Activated naive CD8-positive, alpha-beta T cell treated with anti-CD3 and anti-CD28 coated beads for 36 hours (primary cell): Measurements from ENCODE around the gene BICD1. TPM values are rescaled to one million over a fixed set of nuclear protein-coding genes. Genes with fewer than 3 reads are reported as not detected.
"Not testable (repeated sequence)": the region's sequence is repeated elsewhere in the genome, so short reads cannot be mapped to it uniquely, and the experiment has no call there.

Source experiments
- DNase-seq: peaks from one replicate; pipeline ENCODE4 v3.0.0; 2021
- H3K27ac Mint-ChIP-seq: one replicate; pipeline ENCODE4 v1.8.0; 2022; ENCODE audit warnings: mild to moderate bottlenecking, moderate library complexity, mixed read lengths
- H3K27me3 Mint-ChIP-seq: one replicate; pipeline ENCODE4 v1.8.0; 2022; ENCODE audit warnings: mild to moderate bottlenecking, mixed read lengths
- H3K36me3 Mint-ChIP-seq: one replicate; pipeline ENCODE4 v1.8.0; 2021; ENCODE audit warnings: mild to moderate bottlenecking, mixed read lengths
- H3K4me1 Mint-ChIP-seq: one replicate; pipeline ENCODE4 v1.8.0; 2021; ENCODE audit warnings: mixed read lengths
- H3K4me3 Mint-ChIP-seq: one replicate; pipeline ENCODE4 v1.8.0; 2022; ENCODE audit warnings: mild to moderate bottlenecking, moderate library complexity, mixed read lengths
- H3K9me3 Mint-ChIP-seq: one replicate; pipeline ENCODE4 v1.8.0; 2022; ENCODE audit warnings: mixed read lengths
- total RNA-seq, 2 experiments: library from RNA; stranded (reverse); gene quantifications; one replicate each; pipeline ENCODE4 v1.2.3, GENCODE V29; 2021

The BICD1 gene
- total RNA-seq, 2 experiments from 2014 or later: 21.7 to 21.9 TPM

DNA sequence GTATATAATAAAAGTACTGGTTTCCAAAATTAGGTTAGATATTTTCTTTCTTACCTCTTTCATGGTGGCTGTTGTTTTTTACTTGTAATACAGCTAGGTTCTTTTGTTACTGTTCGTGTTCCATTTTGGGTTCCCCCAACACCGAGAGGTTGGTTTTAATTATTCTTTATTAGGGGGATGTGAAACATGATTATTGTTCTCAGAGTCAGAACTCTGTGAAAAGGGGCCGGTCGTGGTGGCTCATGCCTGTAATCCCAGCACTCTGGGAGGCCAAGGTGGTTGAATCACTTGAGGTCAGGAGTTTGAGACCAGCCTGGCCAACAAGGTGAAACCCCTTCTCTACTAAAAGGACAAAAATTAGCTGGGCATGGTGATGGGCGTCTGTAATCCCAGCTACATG lies 108.1 kb downstream of the BICD1 start:
- Mint-ChIP-seq H3K27me3 (no peaks in the 10 kb centered on the region), H3K9me3 (peaks cover 3% of the 10 kb centered on the region), H3K4me3 (no peak overlapping the region), H3K4me1 (peaks cover 1% of the 10 kb centered on the region), H3K36me3 (peaks cover 25% of the 10 kb centered on the region), H3K27ac (no peak overlapping the region)
- DNase-seq: no peak

- no peak overlapping the region for H3K27ac Mint-ChIP-seq
- no peak overlapping the region for H3K4me3 Mint-ChIP-seq
- no peaks in the 10 kb centered on the region for H3K27me3 Mint-ChIP-seq
- H3K4me1 Mint-ChIP-seq: no peaks in the 10 kb centered on the region
- H3K36me3 Mint-ChIP-seq: peaks cover 26% of the 10 kb centered on the region
- DNase-seq: no peak
- peaks cover 3% of the 10 kb centered on the region for H3K9me3 Mint-ChIP-seq
Measured at GRCh38 chr12:32217354-32218310, 111.0 kb downstream of the BICD1 start.

DNA sequence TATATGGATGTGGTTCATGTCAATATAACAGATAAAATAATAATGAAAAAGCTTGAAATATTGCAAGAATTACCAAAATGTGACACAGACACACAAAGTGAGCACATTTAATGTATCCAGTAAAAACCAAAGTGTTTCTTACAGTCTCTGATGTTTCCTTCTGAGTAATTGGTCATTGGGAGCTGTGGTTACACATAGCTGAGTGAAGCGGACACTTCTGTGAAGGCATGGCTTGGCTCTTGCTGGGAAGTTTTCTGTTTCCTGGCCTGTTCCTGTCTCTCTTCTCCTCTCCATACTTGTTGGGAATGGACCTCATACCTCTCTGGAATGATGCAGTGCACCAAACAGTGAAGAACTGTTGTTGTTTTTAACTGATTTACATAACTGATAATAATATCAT lies 117.3 kb downstream of the BICD1 start:
- Mint-ChIP-seq H3K36me3 (peaks cover 12% of the 10 kb centered on the region), H3K4me1 (no peaks in the 10 kb centered on the region), H3K27me3 (no peaks in the 10 kb centered on the region), H3K27ac (no peak overlapping the region), H3K4me3 (no peak overlapping the region), H3K9me3 (peaks cover 1% of the 10 kb centered on the region)
- no peak for DNase-seq

DNA sequence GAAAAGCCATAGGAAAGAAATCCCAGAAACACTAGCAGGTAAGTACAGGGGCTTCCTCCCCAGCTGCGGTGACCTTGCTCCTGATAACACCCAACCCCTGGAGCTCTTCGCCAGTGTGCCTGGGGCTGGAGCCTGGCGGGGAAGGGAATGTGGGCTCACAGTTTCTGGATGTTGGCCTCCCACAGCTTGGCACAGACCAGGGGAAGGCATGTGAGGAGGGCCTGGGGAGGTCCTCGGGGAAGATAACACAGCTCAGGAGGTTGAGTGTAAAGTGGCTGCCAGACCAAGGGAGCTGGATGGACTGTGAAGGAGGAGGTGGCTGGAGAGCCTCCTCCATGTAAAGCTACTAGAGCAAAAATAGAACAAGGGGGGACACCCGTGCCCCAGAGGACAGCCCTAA lies 120.1 kb downstream of the BICD1 start:
- H3K36me3 Mint-ChIP-seq: peaks cover 8% of the 10 kb centered on the region
- H3K27me3 Mint-ChIP-seq: no peaks in the 10 kb centered on the region
- no peak for DNase-seq
- no peak overlapping the region for H3K27ac Mint-ChIP-seq
- no peaks in the 10 kb centered on the region for H3K4me1 Mint-ChIP-seq
- no peak overlapping the region for H3K4me3 Mint-ChIP-seq
- no peaks in the 10 kb centered on the region for H3K9me3 Mint-ChIP-seq

DNA sequence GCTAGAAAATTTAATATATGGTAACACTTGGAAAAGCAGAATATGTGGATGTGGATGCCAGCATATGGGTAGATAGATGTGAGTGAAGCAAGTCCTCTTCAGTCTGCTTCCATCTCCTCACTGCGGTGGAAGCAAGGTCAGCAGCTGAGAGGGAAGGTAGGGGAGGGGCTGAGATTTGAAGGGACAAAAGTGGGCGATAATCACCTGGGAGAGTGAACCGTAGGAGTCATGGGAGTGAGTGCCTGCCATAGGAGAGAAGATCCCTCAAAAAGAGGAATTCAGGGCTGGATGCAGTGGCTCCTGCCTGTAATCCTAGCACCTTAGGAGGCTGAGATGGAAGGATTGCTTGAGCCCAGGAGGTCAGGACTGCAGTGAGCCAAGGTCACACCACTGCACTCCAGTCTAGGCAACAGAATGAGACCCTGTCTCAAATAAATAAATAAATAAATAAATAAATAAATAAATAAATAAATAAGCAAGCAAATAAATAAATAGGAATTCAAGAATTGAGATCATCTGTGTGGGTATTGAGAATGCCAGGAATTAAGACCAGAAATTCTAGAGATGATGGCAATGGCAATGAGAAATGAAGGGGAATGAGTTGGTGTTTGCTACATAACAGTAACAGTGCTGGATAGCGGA lies 123.4 kb downstream of the BICD1 start:
- Mint-ChIP-seq H3K4me3 (no peak overlapping the region), H3K9me3 (no peaks in the 10 kb centered on the region), H3K27me3 (no peaks in the 10 kb centered on the region), H3K4me1 (no peaks in the 10 kb centered on the region), H3K36me3 (peaks cover 2% of the 10 kb centered on the region), H3K27ac (no peak overlapping the region)
- DNase-seq: no peak

- Mint-ChIP-seq H3K4me3 (no peak overlapping the region), H3K27me3 (no peaks in the 10 kb centered on the region), H3K4me1 (no peaks in the 10 kb centered on the region), H3K36me3 (peaks cover 2% of the 10 kb centered on the region), H3K27ac (no peak overlapping the region), H3K9me3 (no peaks in the 10 kb centered on the region)
- DNase-seq: no peak
Measured at GRCh38 chr12:32230613-32230993, 124.0 kb downstream of the BICD1 start.

DNA sequence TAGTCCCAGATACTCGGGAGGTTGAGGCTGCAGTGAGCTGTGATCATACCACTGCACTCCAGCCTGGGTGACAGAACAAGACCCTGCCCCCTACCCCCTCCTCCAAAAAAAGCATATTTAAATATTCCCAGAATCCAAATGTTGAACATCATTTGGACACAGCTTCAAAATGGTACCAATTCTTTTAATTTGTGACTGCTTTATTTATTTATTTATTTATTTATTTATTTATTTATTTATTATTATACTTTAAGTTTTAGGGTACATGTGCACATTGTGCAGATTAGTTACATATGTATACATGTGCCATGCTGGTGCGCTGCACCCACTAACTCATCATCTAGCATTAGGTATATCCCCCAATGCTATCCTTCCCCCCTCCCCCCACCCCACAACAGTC lies 124.7 kb downstream of the BICD1 start:
- not testable (repeated sequence) for H3K9me3 Mint-ChIP-seq, H3K27me3 Mint-ChIP-seq, DNase-seq, H3K4me3 Mint-ChIP-seq, H3K4me1 Mint-ChIP-seq, H3K36me3 Mint-ChIP-seq, H3K27ac Mint-ChIP-seq

GRCh38 chr12:32233568-32233967 lies 126.9 kb downstream of the BICD1 start:
- H3K4me3 Mint-ChIP-seq: no peak overlapping the region
- H3K27me3 Mint-ChIP-seq: no peaks in the 10 kb centered on the region
- no peak overlapping the region for H3K27ac Mint-ChIP-seq
- H3K36me3 Mint-ChIP-seq: peaks cover 19% of the 10 kb centered on the region
- no peaks in the 10 kb centered on the region for H3K4me1 Mint-ChIP-seq
- no peak for DNase-seq
- H3K9me3 Mint-ChIP-seq: no peaks in the 10 kb centered on the region

GRCh38 chr12:32235251-32235650 lies 128.6 kb downstream of the BICD1 start:
- Mint-ChIP-seq H3K9me3 (no peaks in the 10 kb centered on the region), H3K4me1 (no peaks in the 10 kb centered on the region), H3K27ac (no peak overlapping the region), H3K36me3 (peaks cover 19% of the 10 kb centered on the region), H3K4me3 (no peak overlapping the region), H3K27me3 (no peaks in the 10 kb centered on the region)
- no peak for DNase-seq

- no peaks in the 10 kb centered on the region for H3K27me3 Mint-ChIP-seq
Measured at GRCh38 chr12:32240162-32240561, 133.5 kb downstream of the BICD1 start.

DNA sequence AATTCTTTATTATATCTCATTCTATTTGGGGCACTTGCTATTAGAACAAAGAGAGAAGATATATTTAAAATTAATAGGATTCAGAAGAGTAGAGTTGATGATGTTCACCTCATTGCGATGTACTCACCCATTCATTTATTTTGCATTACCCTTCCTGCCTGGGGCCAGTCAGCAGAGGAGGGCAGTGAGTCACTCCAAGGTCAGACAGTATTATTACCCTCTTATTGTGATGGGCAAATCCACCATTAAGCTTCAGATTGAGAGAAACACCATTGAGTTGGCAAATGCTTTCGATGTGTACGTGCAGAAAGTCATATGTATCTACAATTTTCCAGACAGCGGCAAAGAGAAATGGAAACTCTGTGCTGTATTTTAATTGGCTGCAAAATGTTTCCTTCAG lies 134.2 kb downstream of the BICD1 start:
- Mint-ChIP-seq H3K27me3 (no peaks in the 10 kb centered on the region), H3K9me3 (no peaks in the 10 kb centered on the region), H3K4me3 (no peak overlapping the region), H3K4me1 (no peaks in the 10 kb centered on the region), H3K36me3 (peaks cover 21% of the 10 kb centered on the region), H3K27ac (no peak overlapping the region)
- DNase-seq: no peak

More at GRCh38 chr12:32240162-32240561, 133.5 kb downstream of the BICD1 start:
- Mint-ChIP-seq H3K4me1 (no peaks in the 10 kb centered on the region), H3K9me3 (no peaks in the 10 kb centered on the region), H3K36me3 (peaks cover 21% of the 10 kb centered on the region), H3K4me3 (no peak overlapping the region), H3K27ac (no peak overlapping the region)
- DNase-seq: no peak

- Mint-ChIP-seq H3K9me3 (no peaks in the 10 kb centered on the region), H3K27ac (no peak overlapping the region), H3K27me3 (no peaks in the 10 kb centered on the region), H3K4me3 (no peak overlapping the region), H3K4me1 (no peaks in the 10 kb centered on the region), H3K36me3 (peaks cover 14% of the 10 kb centered on the region)
- no peak for DNase-seq
Measured at GRCh38 chr12:32242641-32243040, 136.0 kb downstream of the BICD1 start.

DNA sequence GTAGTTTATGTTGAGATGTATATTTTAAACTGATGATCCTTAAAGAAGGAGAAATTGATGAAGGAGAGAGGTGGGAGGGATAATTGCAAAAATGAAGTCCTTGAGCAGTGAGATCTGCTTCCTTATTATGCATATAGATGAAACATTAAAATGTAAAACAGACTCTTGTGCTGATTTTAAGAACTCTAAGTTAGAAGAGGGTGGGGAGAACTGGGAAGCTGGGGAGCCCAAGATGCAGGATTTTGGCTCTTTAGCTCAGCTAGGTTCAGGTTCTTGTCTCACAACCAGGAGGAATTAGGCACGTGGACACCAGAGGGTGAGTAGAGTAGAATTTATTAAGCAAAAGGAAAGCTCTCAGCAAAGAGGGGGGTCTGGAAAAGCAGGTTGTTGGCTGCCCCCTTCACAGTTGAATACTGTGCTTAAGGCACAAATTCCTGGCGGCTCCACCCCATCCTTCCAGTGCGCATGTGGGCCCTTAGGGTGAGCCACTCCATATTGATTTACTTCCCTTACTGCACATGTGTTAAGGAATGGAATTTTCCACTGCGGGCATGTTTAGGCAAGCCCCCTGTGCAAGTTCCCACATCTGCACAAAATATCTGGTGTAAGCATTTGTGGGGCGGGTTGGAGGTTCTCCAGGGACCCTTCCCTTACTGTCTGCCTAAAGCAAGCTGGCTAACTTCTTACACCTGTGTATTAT lies 141.9 kb downstream of the BICD1 start:
- Mint-ChIP-seq H3K4me3 (no peak overlapping the region), H3K9me3 (no peaks in the 10 kb centered on the region), H3K36me3 (peaks cover 9% of the 10 kb centered on the region), H3K27me3 (no peaks in the 10 kb centered on the region), H3K4me1 (no peaks in the 10 kb centered on the region), H3K27ac (no peak overlapping the region)
- DNase-seq: no peak

- H3K27me3 Mint-ChIP-seq: no peaks in the 10 kb centered on the region
- no peaks in the 10 kb centered on the region for H3K9me3 Mint-ChIP-seq
- DNase-seq: no peak
- H3K36me3 Mint-ChIP-seq: peaks cover 9% of the 10 kb centered on the region
- no peaks in the 10 kb centered on the region for H3K4me1 Mint-ChIP-seq
- no peak overlapping the region for H3K27ac Mint-ChIP-seq
- no peak overlapping the region for H3K4me3 Mint-ChIP-seq
Measured at GRCh38 chr12:32249777-32250176, 143.1 kb downstream of the BICD1 start.
